Glutamatergic neuron (in vitro differentiated cells): Measurements from ENCODE around the gene KCNN3. TPM values are rescaled to one million over a fixed set of nuclear protein-coding genes. Genes with fewer than 3 reads are reported as not detected.

ENCODE experiments used
- DNase-seq: peaks from one replicate; pipeline ENCODE4 v3.0.0; 2022
- H3K27ac Mint-ChIP-seq: one replicate; pipeline ENCODE4 v1.8.0; 2020; ENCODE audit warnings: mild to moderate bottlenecking, mixed read lengths, inconsistent platforms; ENCODE audit not compliant: unreplicated experiment
- H3K27me3 Mint-ChIP-seq: one replicate; pipeline ENCODE4 v1.8.0; 2020; ENCODE audit warnings: mild to moderate bottlenecking, moderate library complexity, mixed read lengths, inconsistent platforms; ENCODE audit not compliant: unreplicated experiment
- H3K36me3 Mint-ChIP-seq: one replicate; pipeline ENCODE4 v1.8.0; 2020; ENCODE audit warnings: mild to moderate bottlenecking, mixed read lengths, inconsistent platforms; ENCODE audit not compliant: unreplicated experiment
- H3K4me1 Mint-ChIP-seq: one replicate; pipeline ENCODE4 v1.8.0; 2020; ENCODE audit warnings: mild to moderate bottlenecking, low read depth, mixed read lengths, inconsistent platforms; ENCODE audit not compliant: unreplicated experiment
- H3K4me3 Mint-ChIP-seq: one replicate; pipeline ENCODE4 v1.8.0; 2020; ENCODE audit warnings: mild to moderate bottlenecking, mixed read lengths, inconsistent platforms; ENCODE audit not compliant: unreplicated experiment
- H3K9me3 Mint-ChIP-seq: one replicate; pipeline ENCODE4 v1.8.0; 2020; ENCODE audit warnings: mild to moderate bottlenecking, moderate library complexity, mixed read lengths, inconsistent platforms; ENCODE audit not compliant: unreplicated experiment
- total RNA-seq: library from RNA; stranded (reverse); fragmentation: NEBNext Ultra II Directional; extraction: Animal tissue kit (Norgen Biotek cat#: 25700); gene quantifications from one replicate; pipeline ENCODE4 v1.2.1, GENCODE V29; 2021; ENCODE audit not compliant: unreplicated experiment
- TF ChIP-seq, protein P1 (sequence below): fragments of 200-600 bp; sonication (generic); IDR thresholded peaks from one replicate; pipeline ENCODE4 v1.5.0; 2021; ENCODE audit not compliant: partially characterized antibody, unreplicated experiment

KCNN3 gene
- total RNA-seq, 1 donor from 2014 or later, result 3.8 TPM

GRCh38 chr1:154818911-154819310, 51.2 kb downstream of the KCNN3 start:
- no peaks in the 10 kb centered on the region for H3K9me3 Mint-ChIP-seq
- no peaks in the 10 kb centered on the region for H3K36me3 Mint-ChIP-seq
- no peak for DNase-seq
- no peak overlapping the region for H3K4me3 Mint-ChIP-seq
- H3K27me3 Mint-ChIP-seq, result peaks cover 6% of the 10 kb centered on the region
- H3K4me1 Mint-ChIP-seq, result peaks cover 17% of the 10 kb centered on the region
- TF ChIP-seq, protein P1, sequence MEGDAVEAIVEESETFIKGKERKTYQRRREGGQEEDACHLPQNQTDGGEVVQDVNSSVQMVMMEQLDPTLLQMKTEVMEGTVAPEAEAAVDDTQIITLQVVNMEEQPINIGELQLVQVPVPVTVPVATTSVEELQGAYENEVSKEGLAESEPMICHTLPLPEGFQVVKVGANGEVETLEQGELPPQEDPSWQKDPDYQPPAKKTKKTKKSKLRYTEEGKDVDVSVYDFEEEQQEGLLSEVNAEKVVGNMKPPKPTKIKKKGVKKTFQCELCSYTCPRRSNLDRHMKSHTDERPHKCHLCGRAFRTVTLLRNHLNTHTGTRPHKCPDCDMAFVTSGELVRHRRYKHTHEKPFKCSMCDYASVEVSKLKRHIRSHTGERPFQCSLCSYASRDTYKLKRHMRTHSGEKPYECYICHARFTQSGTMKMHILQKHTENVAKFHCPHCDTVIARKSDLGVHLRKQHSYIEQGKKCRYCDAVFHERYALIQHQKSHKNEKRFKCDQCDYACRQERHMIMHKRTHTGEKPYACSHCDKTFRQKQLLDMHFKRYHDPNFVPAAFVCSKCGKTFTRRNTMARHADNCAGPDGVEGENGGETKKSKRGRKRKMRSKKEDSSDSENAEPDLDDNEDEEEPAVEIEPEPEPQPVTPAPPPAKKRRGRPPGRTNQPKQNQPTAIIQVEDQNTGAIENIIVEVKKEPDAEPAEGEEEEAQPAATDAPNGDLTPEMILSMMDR, result no peak
- no peak overlapping the region for H3K27ac Mint-ChIP-seq

- DNase-seq, result no peak
- no peaks in the 10 kb centered on the region for H3K36me3 Mint-ChIP-seq
- H3K4me1 Mint-ChIP-seq, result peaks cover 15% of the 10 kb centered on the region
- TF ChIP-seq, protein P1, result no peak
- no peak overlapping the region for H3K4me3 Mint-ChIP-seq
- peaks cover 7% of the 10 kb centered on the region for H3K27me3 Mint-ChIP-seq
- H3K9me3 Mint-ChIP-seq, result no peaks in the 10 kb centered on the region
- no peak overlapping the region for H3K27ac Mint-ChIP-seq
These were observed 53.1 kb downstream of the KCNN3 start for GRCh38 chr1:154816937-154817336.

- no peak for DNase-seq
- H3K27me3 Mint-ChIP-seq, result peaks cover 7% of the 10 kb centered on the region
- H3K36me3 Mint-ChIP-seq, result no peaks in the 10 kb centered on the region
- H3K4me1 Mint-ChIP-seq, result peaks cover 15% of the 10 kb centered on the region
- H3K27ac Mint-ChIP-seq, result no peak overlapping the region
- TF ChIP-seq, protein P1, result no peak
- no peak overlapping the region for H3K4me3 Mint-ChIP-seq
- H3K9me3 Mint-ChIP-seq, result no peaks in the 10 kb centered on the region
These were observed 53.7 kb downstream of the KCNN3 start for GRCh38 chr1:154816369-154816768.

DNA sequence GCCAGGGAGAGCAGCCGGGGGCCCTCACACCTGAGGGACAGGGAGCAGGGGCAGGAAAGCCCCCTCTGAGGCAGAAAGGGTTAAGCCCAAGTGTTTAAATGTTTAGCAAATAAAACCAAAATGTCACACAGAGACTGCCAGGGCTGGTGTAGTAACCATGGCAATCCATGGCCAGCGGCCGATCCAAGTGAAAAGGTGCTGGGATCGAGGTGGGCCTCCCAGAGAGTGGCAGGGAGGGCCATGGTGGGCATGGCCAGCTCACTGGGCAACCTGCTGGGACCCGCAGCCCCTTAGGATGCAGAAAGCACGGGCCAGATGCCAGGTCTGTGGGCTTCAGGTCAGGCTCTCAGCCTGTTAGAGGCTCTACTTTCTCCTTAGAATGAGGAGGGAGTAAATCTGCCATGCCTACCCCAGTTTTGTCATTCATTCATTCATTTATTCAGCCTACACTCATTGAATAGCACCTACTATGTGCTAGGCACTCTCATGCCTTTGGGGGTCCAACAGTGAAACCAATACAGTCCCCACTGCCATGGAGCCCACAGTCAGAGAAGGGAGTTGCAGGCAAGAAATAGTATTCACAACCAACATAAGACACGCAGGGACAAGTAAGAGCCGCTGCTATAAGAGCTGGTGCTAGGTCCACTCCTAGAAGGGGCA, 56.1 kb downstream of the KCNN3 start:
- no peaks in the 10 kb centered on the region for H3K9me3 Mint-ChIP-seq
- DNase-seq, result no peak
- peak overlapping the region; percentile 39 for H3K4me3 Mint-ChIP-seq
- TF ChIP-seq, protein P1, result no peak
- H3K27me3 Mint-ChIP-seq, result peaks cover 5% of the 10 kb centered on the region
- H3K27ac Mint-ChIP-seq, result peak overlapping the region; percentile 74
- peaks cover 12% of the 10 kb centered on the region for H3K4me1 Mint-ChIP-seq
- no peaks in the 10 kb centered on the region for H3K36me3 Mint-ChIP-seq

DNA sequence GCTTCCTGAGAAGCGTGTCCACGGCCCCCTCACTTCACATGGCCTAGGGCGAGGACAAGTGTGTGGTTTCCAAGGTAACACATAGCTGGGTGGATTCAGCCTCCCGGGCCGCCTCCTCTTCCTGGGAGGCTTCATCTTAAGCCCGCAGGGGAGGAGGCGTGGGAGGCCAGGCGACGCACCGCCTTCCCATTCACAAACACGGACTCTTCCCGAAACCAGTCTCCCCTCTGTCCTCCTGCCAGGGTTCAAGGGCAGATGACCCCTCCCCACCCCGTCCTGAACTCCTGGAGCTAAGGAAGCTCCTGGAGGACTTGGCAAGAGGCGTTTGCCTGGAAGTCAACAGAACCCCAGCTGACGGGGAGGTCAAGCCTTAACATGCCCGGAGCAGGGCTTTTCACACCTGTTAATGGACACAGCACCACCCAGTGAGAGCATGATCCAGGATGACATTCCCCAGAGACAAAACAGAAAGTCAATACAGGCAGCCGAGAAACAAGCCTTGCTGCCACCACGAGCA, 56.7 kb downstream of the KCNN3 start:
- peak overlapping the region; percentile 74 for H3K27ac Mint-ChIP-seq

More for the DNA sequence above, 56.7 kb downstream of the KCNN3 start:
- H3K4me3 Mint-ChIP-seq, result peak overlapping the region; percentile 39
- peaks cover 15% of the 10 kb centered on the region for H3K4me1 Mint-ChIP-seq
- no peaks in the 10 kb centered on the region for H3K9me3 Mint-ChIP-seq
- no peaks in the 10 kb centered on the region for H3K36me3 Mint-ChIP-seq
- H3K27me3 Mint-ChIP-seq, result peaks cover 5% of the 10 kb centered on the region
- TF ChIP-seq, protein P1, result no peak
- DNase-seq, result no peak
